Measurements from ENCODE around the gene GRM4. TPM values are rescaled to one million over a fixed set of nuclear protein-coding genes. Genes with fewer than 3 reads are reported as not detected.

GRM4 gene
- total RNA-seq, 1 donor from 2014 or later: 1.2 TPM

DNA sequence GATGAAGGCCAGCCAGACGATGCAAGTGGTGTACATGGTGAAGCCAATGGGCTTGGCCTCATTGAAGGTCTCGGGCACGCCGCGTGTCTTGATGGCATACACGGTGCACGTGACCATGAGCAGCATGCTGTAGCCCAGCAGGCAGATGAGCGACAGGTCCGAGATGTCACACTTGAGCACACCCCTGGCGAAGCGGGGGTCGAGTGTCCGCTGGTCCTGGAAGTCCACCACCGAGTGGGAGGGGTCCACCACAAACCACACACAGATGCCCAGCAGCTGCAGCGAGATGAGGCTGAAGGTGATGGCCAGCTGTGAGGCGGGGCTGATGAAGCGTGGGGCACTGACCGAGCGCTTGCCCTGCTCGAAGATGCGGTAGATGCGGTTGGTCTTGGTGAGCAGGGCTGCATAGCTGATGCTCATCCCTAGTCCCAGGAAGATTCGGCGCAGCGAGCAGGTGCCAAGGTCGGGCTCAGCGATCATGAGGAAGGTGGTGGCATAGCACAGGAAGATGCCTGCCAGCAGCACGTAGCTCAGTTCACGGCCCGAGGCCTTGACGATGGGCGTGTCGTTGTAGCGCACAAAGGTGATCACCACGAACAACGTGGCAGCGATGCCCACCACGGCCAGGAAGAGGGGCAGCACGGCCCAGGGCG is 110.1 kb downstream of the GRM4 start:
- H4K20me1 ChIP-seq (ENCODE audit: low read depth): no peaks in the 10 kb centered on the region
- H3K4me2 ChIP-seq: no peak overlapping the region
- DNase-seq (ENCODE audit: low spot score): no peak
- no peak overlapping the region for H3K27ac Mint-ChIP-seq
- TF ChIP-seq EZH2phosphoT487 (IDR thresholded peaks at IDR 0.05) (no peak), CTCF (IDR thresholded peaks at IDR 0.05) (no peak), EZH2 (IDR thresholded peaks at IDR 0.05) (no peak)
- H3K79me2 ChIP-seq (ENCODE audit: low read depth): no peaks in the 10 kb centered on the region
- H3K4me1 ChIP-seq: peaks cover 12% of the 10 kb centered on the region
- no peaks in the 10 kb centered on the region for H3K27me3 ChIP-seq
- H3K4me1 Mint-ChIP-seq: peaks cover 13% of the 10 kb centered on the region
- no peaks in the 10 kb centered on the region for H3F3A ChIP-seq (ENCODE audit: low read depth)
- no peaks in the 10 kb centered on the region for H3K36me3 Mint-ChIP-seq
- peaks cover 8% of the 10 kb centered on the region for H3K27me3 Mint-ChIP-seq (ENCODE audit: insufficient read depth, low read depth)
- H3K27ac ChIP-seq: no peak overlapping the region
- H3K4me3 ChIP-seq: no peak overlapping the region
- no peaks in the 10 kb centered on the region for H3K9me3 Mint-ChIP-seq
- H3K9me3 ChIP-seq (ENCODE audit: low read depth): no peaks in the 10 kb centered on the region
- H3K4me3 Mint-ChIP-seq: no peak overlapping the region
- H3K9ac ChIP-seq: no peak overlapping the region
- H2AFZ ChIP-seq (replicated peaks): no peak overlapping the region
- H3K36me3 ChIP-seq: no peaks in the 10 kb centered on the region

- Histone ChIP-seq H3K36me3 (no peaks in the 10 kb centered on the region), H3K4me1 (peaks cover 12% of the 10 kb centered on the region), H2AFZ (replicated peaks) (no peak overlapping the region), H3K9me3 (ENCODE audit: low read depth) (no peaks in the 10 kb centered on the region), H3K79me2 (ENCODE audit: low read depth) (no peaks in the 10 kb centered on the region), H4K20me1 (ENCODE audit: low read depth) (no peaks in the 10 kb centered on the region), H3K9ac (no peak overlapping the region), H3K27me3 (no peaks in the 10 kb centered on the region), H3K4me3 (no peak overlapping the region), H3F3A (ENCODE audit: low read depth) (no peaks in the 10 kb centered on the region), H3K4me2 (no peak overlapping the region), H3K27ac (no peak overlapping the region)
- Mint-ChIP-seq H3K27ac (no peak overlapping the region), H3K36me3 (no peaks in the 10 kb centered on the region), H3K9me3 (no peaks in the 10 kb centered on the region), H3K4me1 (peaks cover 13% of the 10 kb centered on the region), H3K27me3 (ENCODE audit: insufficient read depth, low read depth) (peaks cover 8% of the 10 kb centered on the region), H3K4me3 (no peak overlapping the region)
- DNase-seq (ENCODE audit: low spot score): no peak
- no peak for TF ChIP-seq CTCF (IDR thresholded peaks at IDR 0.05)
- TF ChIP-seq EZH2 (IDR thresholded peaks at IDR 0.05): no peak
- TF ChIP-seq EZH2phosphoT487 (IDR thresholded peaks at IDR 0.05): no peak
Measured at GRCh38 chr6:34035161-34035560, 110.7 kb downstream of the GRM4 start.

- H3F3A ChIP-seq (ENCODE audit: low read depth): no peaks in the 10 kb centered on the region
- H3K27me3 ChIP-seq: no peaks in the 10 kb centered on the region
- Mint-ChIP-seq H3K9me3 (no peaks in the 10 kb centered on the region), H3K4me3 (no peak overlapping the region), H3K36me3 (no peaks in the 10 kb centered on the region), H3K4me1 (peaks cover 13% of the 10 kb centered on the region), H3K27me3 (ENCODE audit: insufficient read depth, low read depth) (peaks cover 11% of the 10 kb centered on the region), H3K27ac (no peak overlapping the region)
- H3K4me3 ChIP-seq: no peak overlapping the region
- no peak overlapping the region for H3K27ac ChIP-seq
- no peak overlapping the region for H3K4me2 ChIP-seq
- no peaks in the 10 kb centered on the region for H3K79me2 ChIP-seq (ENCODE audit: low read depth)
- H2AFZ ChIP-seq (replicated peaks): no peak overlapping the region
- DNase-seq (ENCODE audit: low spot score): no peak
- H4K20me1 ChIP-seq (ENCODE audit: low read depth): no peaks in the 10 kb centered on the region
- H3K4me1 ChIP-seq: peaks cover 12% of the 10 kb centered on the region
- TF ChIP-seq EZH2phosphoT487 (IDR thresholded peaks at IDR 0.05) (no peak), EZH2 (IDR thresholded peaks at IDR 0.05) (no peak), CTCF (IDR thresholded peaks at IDR 0.05) (no peak)
- H3K9ac ChIP-seq: no peak overlapping the region
- no peaks in the 10 kb centered on the region for H3K36me3 ChIP-seq
- no peaks in the 10 kb centered on the region for H3K9me3 ChIP-seq (ENCODE audit: low read depth)
Measured at GRCh38 chr6:34032856-34033255, 113.0 kb downstream of the GRM4 start.
